ENCODE data around the gene EFS.

EFS gene

GRCh38 chr14:23322568-23323517, 42.1 kb downstream of the EFS start:
- DNase-seq (ENCODE audit: low spot score), result no peak
- no peak for TF ChIP-seq CTCF (IDR thresholded peaks at IDR 0.05; ENCODE audit: extremely low read depth, missing control alignments)

GRCh38 chr14:23321572-23322547, 43.1 kb downstream of the EFS start:
- DNase-seq (ENCODE audit: low spot score), result no peak
- no peak for TF ChIP-seq CTCF (IDR thresholded peaks at IDR 0.05; ENCODE audit: extremely low read depth, missing control alignments)

- TF ChIP-seq CTCF (IDR thresholded peaks at IDR 0.05; ENCODE audit: extremely low read depth, missing control alignments), result no peak
- peak; percentile 98 for DNase-seq (ENCODE audit: low spot score)
Measured at GRCh38 chr14:23320584-23321571, 44.1 kb downstream of the EFS start, which contains the start of gene PABPN1. Gene PABPN1 (plus strand): TSS chr14:23321457. CDS start chr14:23321470, 13 bp downstream.

GRCh38 chr14:23319746-23320583, 45.0 kb downstream of the EFS start:
- no peak for DNase-seq (ENCODE audit: low spot score)
- no peak for TF ChIP-seq CTCF (IDR thresholded peaks at IDR 0.05; ENCODE audit: extremely low read depth, missing control alignments)

- TF ChIP-seq CTCF (IDR thresholded peaks at IDR 0.05; ENCODE audit: extremely low read depth, missing control alignments), result no peak
- DNase-seq (ENCODE audit: low spot score), result no peak
Measured at GRCh38 chr14:23316300-23316699, 48.7 kb downstream of the EFS start.

- TF ChIP-seq CTCF (IDR thresholded peaks at IDR 0.05; ENCODE audit: extremely low read depth, missing control alignments), result no peak
- no peak for DNase-seq (ENCODE audit: low spot score)
Measured at GRCh38 chr14:23310546-23310945, 54.4 kb downstream of the EFS start.

Data from GM20000 (cell line).